ENCODE measurements around the gene CHRND.

- TF ChIP-seq CTCF (IDR thresholded peaks at IDR 0.05; ENCODE audit: low read depth, low read length): no peak
- no peak for TF ChIP-seq POLR2A (IDR thresholded peaks at IDR 0.05; ENCODE audit: extremely low read depth, insufficient read length)
- TF ChIP-seq MAX (IDR thresholded peaks at IDR 0.05; ENCODE audit: low read depth, low read length): no peak
These were observed 42.2 kb downstream of the CHRND start for GRCh38 chr2:232568161-232568560.

Data from NB4 (cell line).